IMR-90 (cell line): ENCODE data around the gene DOHH. TPM values are rescaled to one million over a fixed set of nuclear protein-coding genes. Genes with fewer than 3 reads are reported as not detected.

Experiments used
- ATAC-seq: fragments of 200-7000 bp; cut with Tn5 transposase; 2 replicates; pipeline ENCODE4 v1.9.1; 2020; ENCODE audit warnings: low read depth, mild to moderate bottlenecking, moderate library complexity
- BruUV-seq: library from RNA; stranded (reverse); fragments of 400-500 nt; replicated peaks from 2 replicates; lab custom pipeline; 2021; lab: Mats Ljungman, UMichigan
- CTCF ChIA-PET: fragments of 300-600 bp; formaldehyde crosslinking; extraction: SDS; loops from one replicate; lab custom pipeline; 2021; ENCODE audit warnings: antibody characterized with exemption; lab: Yijun Ruan, JAX
- POLR2A ChIA-PET: fragments of 300-600 bp; sonication (Branson Sonifier 250); formaldehyde crosslinking; loops from one replicate; lab custom pipeline; 2022; ENCODE audit warnings: antibody characterized with exemption; ENCODE audit not compliant: unreplicated experiment; lab: Charles Lee
- DNase-seq: peaks from one replicate; pipeline ENCODE4 v3.0.0; 2013
- H2AFZ ChIP-seq: replicated peaks from 2 replicates; pipeline ENCODE3; 2013; ENCODE audit warnings: low read length, mild to moderate bottlenecking; ENCODE audit not compliant: poor library complexity
- H2AK5ac ChIP-seq: 2 replicates; pipeline ENCODE4 v1.6.1; 2013; ENCODE audit warnings: low read depth, low read length, inconsistent platforms
- H2AK9ac ChIP-seq: replicated peaks from 2 replicates; pipeline ENCODE3; 2013; ENCODE audit warnings: mild to moderate bottlenecking, low read depth, low read length, moderate library complexity; ENCODE audit not compliant: poor library complexity
- H2BK120ac ChIP-seq: 2 replicates; pipeline ENCODE4 v1.6.1; 2013; ENCODE audit warnings: low read depth, low read length, inconsistent platforms
- H2BK15ac ChIP-seq: 3 replicates; pipeline ENCODE4 v1.6.1; 2013; ENCODE audit warnings: low read depth, low read length, inconsistent platforms
- H2BK20ac ChIP-seq: 2 replicates; pipeline ENCODE4 v1.6.1; 2013; ENCODE audit warnings: low read depth, mild to moderate bottlenecking, inconsistent platforms, low read length, moderate library complexity
- H2BK5ac ChIP-seq: 2 replicates; pipeline ENCODE4 v1.6.1; 2013; ENCODE audit warnings: mild to moderate bottlenecking, low read depth, low read length, inconsistent platforms; ENCODE audit not compliant: poor library complexity, severe bottlenecking
- H3K14ac ChIP-seq: replicated peaks from 2 replicates; pipeline ENCODE4 v1.6.1; 2013; ENCODE audit warnings: low read depth, low read length, inconsistent platforms
- H3K18ac ChIP-seq: 2 replicates; pipeline ENCODE4 v1.6.1; 2013; ENCODE audit warnings: low read depth, low read length, control low read depth
- H3K23ac ChIP-seq: 2 replicates; pipeline ENCODE4 v1.6.1; 2013; ENCODE audit warnings: low read depth, low read length, inconsistent platforms
- H3K27ac ChIP-seq: 2 replicates; pipeline ENCODE4 v1.5.1; 2013; ENCODE audit warnings: mild to moderate bottlenecking, control low read depth, low read length; ENCODE audit not compliant: insufficient read depth
- H3K27me3 ChIP-seq: 2 replicates; pipeline ENCODE4 v1.6.1; 2013; ENCODE audit warnings: low read length; ENCODE audit not compliant: control insufficient read depth, insufficient read depth
- H3K36me3 ChIP-seq: 2 replicates; pipeline ENCODE4 v1.6.1; 2013; ENCODE audit warnings: low read length, mixed read lengths; ENCODE audit not compliant: control insufficient read depth, insufficient read depth
- H3K4ac ChIP-seq: 2 replicates; pipeline ENCODE4 v1.6.1; 2013; ENCODE audit warnings: low read depth, low read length, inconsistent platforms
- H3K4me1 ChIP-seq: 2 replicates; pipeline ENCODE4 v1.6.1; 2013; ENCODE audit warnings: low read length, mixed read lengths; ENCODE audit not compliant: control insufficient read depth, insufficient read depth
- H3K4me2 ChIP-seq: 2 replicates; pipeline ENCODE4 v1.6.1; 2013; ENCODE audit warnings: low read depth, mild to moderate bottlenecking, control low read depth, low read length, moderate library complexity
- H3K4me3 ChIP-seq: 2 replicates; pipeline ENCODE4 v1.5.1; 2013; ENCODE audit warnings: low read depth, mild to moderate bottlenecking, control low read depth, low read length, moderate library complexity; ENCODE audit not compliant: insufficient read depth
- H3K56ac ChIP-seq: 2 replicates; pipeline ENCODE4 v1.6.1; 2013; ENCODE audit warnings: low read length, inconsistent platforms; ENCODE audit not compliant: insufficient read depth; ENCODE audit errors: extremely low read depth
- H3K79me1 ChIP-seq, 2 experiments: 2 replicates each; pipeline ENCODE4 v1.6.1; 2013; ENCODE audit warnings: low read length in 2 of 2, inconsistent platforms in 1 of 2, low read depth in 1 of 2
- H3K9ac ChIP-seq: 2 replicates; pipeline ENCODE4 v1.6.1; 2013; ENCODE audit warnings: low read depth, low read length, control low read depth
- H3K9me1 ChIP-seq: 2 replicates; pipeline ENCODE4 v1.6.1; 2013; ENCODE audit warnings: low read length, inconsistent platforms; ENCODE audit not compliant: insufficient read depth
- H3K9me3 ChIP-seq: 2 replicates; pipeline ENCODE4 v1.6.1; 2013; ENCODE audit warnings: low read length; ENCODE audit not compliant: control insufficient read depth, insufficient read depth
- H4K20me1 ChIP-seq: 2 replicates; pipeline ENCODE4 v1.6.1; 2013; ENCODE audit warnings: low read length, inconsistent platforms; ENCODE audit not compliant: insufficient read depth
- H4K5ac ChIP-seq: 2 replicates; pipeline ENCODE4 v1.6.1; 2013; ENCODE audit warnings: mild to moderate bottlenecking, low read depth, low read length, control low read depth
- H4K8ac ChIP-seq, 2 experiments: 2 replicates each; pipeline ENCODE4 v1.6.1; 2013; ENCODE audit warnings: low read depth in 2 of 2, low read length in 2 of 2, control low read depth in 1 of 2, inconsistent platforms in 1 of 2
- H4K91ac ChIP-seq: 2 replicates; pipeline ENCODE4 v1.6.1; 2013; ENCODE audit warnings: low read depth, low read length, inconsistent platforms; ENCODE audit not compliant: insufficient read depth
- BHLHE40 ChIP-seq: fragments of 150-350 bp; IDR thresholded peaks from 2 replicates; pipeline ENCODE4 v1.6.1; 2016; ENCODE audit warnings: mild to moderate bottlenecking, low read depth, low read length
- CEBPB ChIP-seq: IDR thresholded peaks from 2 replicates; pipeline ENCODE4 v1.6.1; 2012; ENCODE audit warnings: low read depth, low read length, improper control_type of control experiment
- CHD1 ChIP-seq: IDR thresholded peaks from 2 replicates; pipeline ENCODE4 v1.6.1; 2012; ENCODE audit warnings: low read depth, low read length, improper control_type of control experiment
- FOS ChIP-seq: fragments of 150-350 bp; IDR thresholded peaks from 2 replicates; pipeline ENCODE4 v1.6.1; 2016; ENCODE audit warnings: low read depth, low read length
- MAFK ChIP-seq: IDR thresholded peaks from 2 replicates; pipeline ENCODE4 v1.6.1; 2012; ENCODE audit warnings: low read depth, low read length, improper control_type of control experiment
- MXI1 ChIP-seq: IDR thresholded peaks from 2 replicates; pipeline ENCODE4 v1.6.1; 2012; ENCODE audit warnings: low read depth, mild to moderate bottlenecking, low read length, moderate library complexity, borderline replicate concordance
- NFE2L2 ChIP-seq: fragments of 150-350 bp; IDR thresholded peaks from 2 replicates; pipeline ENCODE4 v1.6.1; 2016; ENCODE audit warnings: low read depth, mild to moderate bottlenecking, low read length
- POLR2A ChIP-seq: IDR thresholded peaks from 2 replicates; pipeline ENCODE4 v1.6.1; 2012; ENCODE audit warnings: mild to moderate bottlenecking, low read depth, low read length
- RFX5 ChIP-seq: IDR thresholded peaks from 2 replicates; pipeline ENCODE4 v1.8.0; 2012; ENCODE audit warnings: low read depth, mild to moderate bottlenecking, low read length, moderate library complexity
- SMC3 ChIP-seq: fragments of 150-350 bp; IDR thresholded peaks from 2 replicates; pipeline ENCODE4 v1.6.1; 2016; ENCODE audit warnings: low read depth, mild to moderate bottlenecking, antibody characterized with exemption, low read length, moderate library complexity
- WGBS, 2 experiments: methylation state at CpG; one replicate each; pipeline versions ENCODE4 v1.1.5 to v1.1.7; 2013; ENCODE audit warnings: missing lambda C conversion rate in 2 of 2; ENCODE audit not compliant: insufficient read length in 1 of 2; ENCODE audit errors: extremely low coverage in 2 of 2; 5-methylcytosine and 5-hydroxymethylcytosine counted together
- dilution Hi-C: fragments of 300-500 bp; cut with HindIII; formaldehyde crosslinking; loops from one replicate; pipeline ENCODE4 v1.14.3; 2018; ENCODE audit warnings: low sequenced_read_pairs; ENCODE audit not compliant: unreplicated experiment
- in situ Hi-C: fragments of 300-500 bp; cut with MboI; formaldehyde crosslinking; loops from 3 replicates; pipeline ENCODE4 v1.14.3; 2019; ENCODE audit warnings: low sequenced_read_pairs, inconsistent platforms, mixed read lengths
- intact Hi-C: fragments of 100-400 bp; cut with micrococcal nuclease; formaldehyde crosslinking; loops from 2 replicates; pipeline ENCODE4 v1.10.0; 2022
- polyA plus RNA-seq, 3 experiments: library from polyadenylated mRNA; depleted of rRNA; stranded (reverse); fragments of >200 nt; gene quantifications; 2 replicates each; pipeline ENCODE4 v1.2.3, GENCODE V29; 2012; ENCODE audit warnings: low replicate concordance in 1 of 3
- total RNA-seq: library from RNA; depleted of rRNA; stranded (reverse); fragments of >200 nt; gene quantifications from 2 replicates; pipeline ENCODE4 v1.2.3, GENCODE V29; 2012
- TF ChIP-seq, protein P1 (sequence below): fragments of 150-350 bp; IDR thresholded peaks from 2 replicates; pipeline ENCODE4 v1.6.1; 2016; ENCODE audit warnings: low read depth, mild to moderate bottlenecking, low read length, moderate library complexity, borderline replicate concordance
- TF ChIP-seq, protein P2 (sequence below): fragments of 150-350 bp; IDR thresholded peaks from 2 replicates; pipeline ENCODE4 v1.6.1; 2017; ENCODE audit warnings: mild to moderate bottlenecking, antibody characterized with exemption, low read length, low read depth
- TF ChIP-seq, protein P3 (sequence below): conservative IDR thresholded peaks from 2 replicates; pipeline ENCODE4 v1.5.1; 2012; ENCODE audit warnings: mild to moderate bottlenecking, low read depth, low read length, improper control_type of control experiment

DOHH gene
- total and polyA plus RNA-seq, 2 of the 4 experiments (the other 2 are of a cell fraction): 3.2 to 9.2 TPM

- Histone ChIP-seq H3K23ac (no peak overlapping the region), H2BK120ac (no peak overlapping the region), H3K56ac (no peak overlapping the region), H2BK15ac (no peak overlapping the region), H2AK9ac (peak overlapping the region; percentile 44), H3K4ac (no peak overlapping the region), H3K27ac (no peak overlapping the region), H3K4me3 (no peak overlapping the region), H3K79me1 (peaks cover 0 to 20% of the 10 kb centered on the region in 2 experiments; a peak in 2 of 4 replicates), H2AK5ac (peak overlapping the region; percentile 39; the same call in 1 of the 2 replicates), H3K14ac (no peak overlapping the region), H2AFZ (peak overlapping the region; percentile 5), H3K4me2 (no peak overlapping the region), H3K9me3 (no peaks in the 10 kb centered on the region), H4K20me1 (peaks cover 26% of the 10 kb centered on the region), H3K18ac (no peak overlapping the region), H3K27me3 (no peaks in the 10 kb centered on the region), H2BK5ac (no peak overlapping the region), H3K9me1 (no peaks in the 10 kb centered on the region), H3K36me3 (peaks cover 30% of the 10 kb centered on the region), H2BK20ac (no peak overlapping the region), H4K5ac (no peak overlapping the region), H3K4me1 (no peaks in the 10 kb centered on the region), H3K9ac (no peak overlapping the region), H4K91ac (no peak overlapping the region), H4K8ac (no peak overlapping the region)
- intact Hi-C loops (loop anchor here (1.0 kb wide), 1 partner anchor 73 kb away; no protein-coding TSS in a partner anchor), dilution Hi-C loops (no loop called here), in situ Hi-C loops (no loop called here)
- BruUV-seq: no TSS peak
- ATAC-seq (peak; percentile 88), DNase-seq (peak; percentile 26)
- ChIA-PET POLR2A (interaction anchor here (0.6 kb wide), 2 partner anchors 43 to 492 kb away, joined by 3 to 11 read pairs; no protein-coding TSS in a partner anchor), CTCF (interaction anchor here (0.6 to 1.0 kb wide), 4 partner anchors 11 to 1043 kb away, joined by 3 to 10 read pairs (median 3); no protein-coding TSS in a partner anchor)
- WGBS, 2 experiments: 65% methylated on average over 23 of the region's 30 CpGs; no CpG with 5 or more reads in 1 of the 2 experiments
- TF ChIP-seq FOS: no peak
- no peak for TF ChIP-seq RFX5
- TF ChIP-seq, protein P1, sequence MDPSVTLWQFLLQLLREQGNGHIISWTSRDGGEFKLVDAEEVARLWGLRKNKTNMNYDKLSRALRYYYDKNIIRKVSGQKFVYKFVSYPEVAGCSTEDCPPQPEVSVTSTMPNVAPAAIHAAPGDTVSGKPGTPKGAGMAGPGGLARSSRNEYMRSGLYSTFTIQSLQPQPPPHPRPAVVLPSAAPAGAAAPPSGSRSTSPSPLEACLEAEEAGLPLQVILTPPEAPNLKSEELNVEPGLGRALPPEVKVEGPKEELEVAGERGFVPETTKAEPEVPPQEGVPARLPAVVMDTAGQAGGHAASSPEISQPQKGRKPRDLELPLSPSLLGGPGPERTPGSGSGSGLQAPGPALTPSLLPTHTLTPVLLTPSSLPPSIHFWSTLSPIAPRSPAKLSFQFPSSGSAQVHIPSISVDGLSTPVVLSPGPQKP: no peak
- TF ChIP-seq MXI1: no peak
- TF ChIP-seq CEBPB: no peak
- TF ChIP-seq, protein P2, sequence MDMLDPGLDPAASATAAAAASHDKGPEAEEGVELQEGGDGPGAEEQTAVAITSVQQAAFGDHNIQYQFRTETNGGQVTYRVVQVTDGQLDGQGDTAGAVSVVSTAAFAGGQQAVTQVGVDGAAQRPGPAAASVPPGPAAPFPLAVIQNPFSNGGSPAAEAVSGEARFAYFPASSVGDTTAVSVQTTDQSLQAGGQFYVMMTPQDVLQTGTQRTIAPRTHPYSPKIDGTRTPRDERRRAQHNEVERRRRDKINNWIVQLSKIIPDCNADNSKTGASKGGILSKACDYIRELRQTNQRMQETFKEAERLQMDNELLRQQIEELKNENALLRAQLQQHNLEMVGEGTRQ: no peak
- TF ChIP-seq POLR2A: no peak
- TF ChIP-seq CHD1: no peak
- TF ChIP-seq SMC3: peak; percentile 90
- no peak for TF ChIP-seq BHLHE40
- no peak for TF ChIP-seq NFE2L2
- TF ChIP-seq, protein P3, sequence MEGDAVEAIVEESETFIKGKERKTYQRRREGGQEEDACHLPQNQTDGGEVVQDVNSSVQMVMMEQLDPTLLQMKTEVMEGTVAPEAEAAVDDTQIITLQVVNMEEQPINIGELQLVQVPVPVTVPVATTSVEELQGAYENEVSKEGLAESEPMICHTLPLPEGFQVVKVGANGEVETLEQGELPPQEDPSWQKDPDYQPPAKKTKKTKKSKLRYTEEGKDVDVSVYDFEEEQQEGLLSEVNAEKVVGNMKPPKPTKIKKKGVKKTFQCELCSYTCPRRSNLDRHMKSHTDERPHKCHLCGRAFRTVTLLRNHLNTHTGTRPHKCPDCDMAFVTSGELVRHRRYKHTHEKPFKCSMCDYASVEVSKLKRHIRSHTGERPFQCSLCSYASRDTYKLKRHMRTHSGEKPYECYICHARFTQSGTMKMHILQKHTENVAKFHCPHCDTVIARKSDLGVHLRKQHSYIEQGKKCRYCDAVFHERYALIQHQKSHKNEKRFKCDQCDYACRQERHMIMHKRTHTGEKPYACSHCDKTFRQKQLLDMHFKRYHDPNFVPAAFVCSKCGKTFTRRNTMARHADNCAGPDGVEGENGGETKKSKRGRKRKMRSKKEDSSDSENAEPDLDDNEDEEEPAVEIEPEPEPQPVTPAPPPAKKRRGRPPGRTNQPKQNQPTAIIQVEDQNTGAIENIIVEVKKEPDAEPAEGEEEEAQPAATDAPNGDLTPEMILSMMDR: peak; percentile 83
- no peak for TF ChIP-seq MAFK
Measured at GRCh38 chr19:3544742-3545668, 44.5 kb upstream of the DOHH start.
